Esophagus squamous epithelium (tissue), 5 donors: ENCODE data around the gene UGT1A8. TPM values are rescaled to one million over a fixed set of nuclear protein-coding genes. Genes with fewer than 3 reads are reported as not detected.
"Not testable (repeated sequence)": the region's sequence is repeated elsewhere in the genome, so short reads cannot be mapped to it uniquely, and the experiment has no call there.

Experiments used
- DNase-seq: peaks from one replicate; lab custom pipeline; 2025; lab: John Stamatoyannopoulos, UW
- H3K27ac ChIP-seq, 4 donors: fragments of 200-600 bp; sonication (generic); one replicate each; pipeline ENCODE4 v1.5.1; 2016 to 2019; ENCODE audit warnings: mild to moderate bottlenecking in 1 of 4
- H3K27me3 ChIP-seq, 4 donors: fragments of 200-600 bp; sonication (generic); 1 replicate in 3 of 4; 2 replicates in 1 of 4; pipeline versions ENCODE4 v1.5.1 to v1.6.0; 2017 to 2021; ENCODE audit warnings: antibody characterized with exemption in 1 of 4
- H3K36me3 ChIP-seq, 3 donors: fragments of 200-600 bp; sonication (generic); one replicate each; pipeline ENCODE4 v1.5.1; 2016 to 2019
- H3K4me1 ChIP-seq, 3 donors: fragments of 200-600 bp; sonication (generic); one replicate each; pipeline ENCODE4 v1.5.1; 2017 to 2019
- H3K4me3 ChIP-seq, 4 donors: fragments of 200-600 bp; sonication (generic); 1 replicate in 3 of 4; 2 replicates in 1 of 4; pipeline ENCODE4 v1.5.1; 2016 to 2019; ENCODE audit warnings: mild to moderate bottlenecking in 2 of 4, moderate library complexity in 1 of 4
- H3K9me3 ChIP-seq, 3 donors: fragments of 200-600 bp; sonication (generic); one replicate each; pipeline ENCODE4 v1.5.1; 2016 to 2019
- CTCF ChIP-seq, 6 experiments: fragments of 450-650 bp in 4 of 6; fragments of 200-600 bp in 2 of 6; sonication (generic) in 2 of 6; IDR thresholded peaks; one replicate each; pipeline ENCODE4 v1.5.1; 2016 to 2019; ENCODE audit warnings: antibody characterized with exemption in 6 of 6, mild to moderate bottlenecking in 4 of 6, moderate library complexity in 4 of 6
- POLR2A ChIP-seq, 4 donors: fragments of 450-650 bp; IDR thresholded peaks; one replicate each; pipeline ENCODE4 v1.6.1; 2017; ENCODE audit warnings: antibody characterized with exemption in 4 of 4, mild to moderate bottlenecking in 4 of 4, moderate library complexity in 3 of 4
- WGBS, 2 donors: methylation state at CpG; one replicate each; pipeline ENCODE4 v1.1.5; 2018; 5-methylcytosine and 5-hydroxymethylcytosine counted together
- intact Hi-C: fragments of 100-400 bp; cut with DNase I; formaldehyde crosslinking; loops from one replicate; pipeline ENCODE4 v1.15.0; 2022
- total RNA-seq, 4 donors: library from RNA; depleted of rRNA; stranded (reverse); fragments of >200 nt; gene quantifications; one replicate each; pipeline ENCODE4 v1.1.0, GENCODE V29; 2016
- donor health status: DM: yes; HTN: yes; CAD: no.

Gene UGT1A8
- total RNA-seq, 4 donors from 2014 or later = 0.13 to 1.7 (median 0.84) TPM

GRCh38 chr2:233584210-233584609 is 33.2 kb upstream of the UGT1A8 start:
- Histone ChIP-seq H3K4me1 (no peaks in the 10 kb centered on the region), H3K27ac (no peak overlapping the region), H3K27me3 (peaks cover 0 to 4% (median 0%) of the 10 kb centered on the region in 4 donors), H3K4me3 (no peak overlapping the region), H3K9me3 (no peaks in the 10 kb centered on the region), H3K36me3 (no peaks in the 10 kb centered on the region)
- no peak for DNase-seq
- 88 to 100% methylated on average over 1 of the region's 1 CpG for WGBS, 2 donors
- intact Hi-C loops = no loop called here
- TF ChIP-seq CTCF (IDR thresholded peaks at IDR 0.05) (no peak), POLR2A (IDR thresholded peaks at IDR 0.05) (no peak)

- DNase-seq = no peak
- Histone ChIP-seq H3K4me3 (no peak overlapping the region), H3K4me1 (no peaks in the 10 kb centered on the region), H3K27ac (no peak overlapping the region), H3K36me3 (no peaks in the 10 kb centered on the region), H3K27me3 (peaks cover 0 to 3% (median 0%) of the 10 kb centered on the region in 4 donors), H3K9me3 (no peaks in the 10 kb centered on the region)
- 89 to 93% methylated on average over 2 of the region's 2 CpGs for WGBS, 2 donors
- intact Hi-C loops = no loop called here
- TF ChIP-seq CTCF (IDR thresholded peaks at IDR 0.05) = no peak
- no peak for TF ChIP-seq POLR2A (IDR thresholded peaks at IDR 0.05)
Observed at GRCh38 chr2:233588400-233588799, 29.0 kb upstream of the UGT1A8 start.

- H3K36me3 ChIP-seq, H3K27me3 ChIP-seq, H3K27ac ChIP-seq, DNase-seq, H3K9me3 ChIP-seq, H3K4me3 ChIP-seq, intact Hi-C loops: not testable (repeated sequence)
- 100% methylated on average over 1 of the region's 1 CpG for WGBS, 2 donors
- peaks cover 0 to 20% (median 0%) of the 10 kb centered on the region in 3 donors for H3K4me1 ChIP-seq
Observed at GRCh38 chr2:233592706-233593105, 24.7 kb upstream of the UGT1A8 start.

GRCh38 chr2:233593201-233593600 is 24.2 kb upstream of the UGT1A8 start:
- WGBS, 2 donors = 73 to 86% methylated on average over 8 of the region's 8 CpGs
- intact Hi-C loops = no loop called here

GRCh38 chr2:233597522-233597921 is 19.9 kb upstream of the UGT1A8 start:
- DNase-seq = no peak
- peaks cover 0 to under 1% (median 0%) of the 10 kb centered on the region in 3 donors for H3K9me3 ChIP-seq
- H3K27me3 ChIP-seq = peaks cover 0 to 4% (median 0%) of the 10 kb centered on the region in 4 donors
- H3K4me1 ChIP-seq = peaks cover 0 to 26% (median 0%) of the 10 kb centered on the region in 3 donors
- WGBS, 2 donors = 50 to 56% methylated on average over 1 of the region's 1 CpG
- TF ChIP-seq CTCF (IDR thresholded peaks at IDR 0.05) (no peak), POLR2A (IDR thresholded peaks at IDR 0.05) (no peak)
- H3K4me3 ChIP-seq = no peak overlapping the region
- no peak overlapping the region for H3K27ac ChIP-seq
- no peaks in the 10 kb centered on the region for H3K36me3 ChIP-seq
- intact Hi-C loops = no loop called here

More at GRCh38 chr2:233593201-233593600, 24.2 kb upstream of the UGT1A8 start:
- H3K27ac ChIP-seq = no peak overlapping the region
- peaks cover 0 to 25% (median 0%) of the 10 kb centered on the region in 3 donors for H3K4me1 ChIP-seq
- no peaks in the 10 kb centered on the region for H3K27me3 ChIP-seq
- DNase-seq = no peak
- no peaks in the 10 kb centered on the region for H3K36me3 ChIP-seq
- H3K9me3 ChIP-seq = no peaks in the 10 kb centered on the region
- TF ChIP-seq CTCF (IDR thresholded peaks at IDR 0.05) (no peak), POLR2A (IDR thresholded peaks at IDR 0.05) (no peak)
- H3K4me3 ChIP-seq = no peak overlapping the region

- DNase-seq = no peak
- Histone ChIP-seq H3K27me3 (peaks cover 0 to 10% (median 0%) of the 10 kb centered on the region in 4 donors), H3K9me3 (peaks cover 0 to 6% (median 0%) of the 10 kb centered on the region in 3 donors), H3K4me1 (peaks cover 0 to 26% (median 0%) of the 10 kb centered on the region in 3 donors), H3K27ac (no peak overlapping the region), H3K36me3 (no peaks in the 10 kb centered on the region), H3K4me3 (no peak overlapping the region)
- intact Hi-C loops = no loop called here
- TF ChIP-seq POLR2A (IDR thresholded peaks at IDR 0.05) (no peak), CTCF (IDR thresholded peaks at IDR 0.05) (no peak)
- WGBS, 2 donors = 86 to 96% methylated on average over 3 of the region's 3 CpGs
Observed at GRCh38 chr2:233598952-233599351, 18.5 kb upstream of the UGT1A8 start.
